Measurements from ENCODE around the gene FOXO1.

The FOXO1 gene

DNA sequence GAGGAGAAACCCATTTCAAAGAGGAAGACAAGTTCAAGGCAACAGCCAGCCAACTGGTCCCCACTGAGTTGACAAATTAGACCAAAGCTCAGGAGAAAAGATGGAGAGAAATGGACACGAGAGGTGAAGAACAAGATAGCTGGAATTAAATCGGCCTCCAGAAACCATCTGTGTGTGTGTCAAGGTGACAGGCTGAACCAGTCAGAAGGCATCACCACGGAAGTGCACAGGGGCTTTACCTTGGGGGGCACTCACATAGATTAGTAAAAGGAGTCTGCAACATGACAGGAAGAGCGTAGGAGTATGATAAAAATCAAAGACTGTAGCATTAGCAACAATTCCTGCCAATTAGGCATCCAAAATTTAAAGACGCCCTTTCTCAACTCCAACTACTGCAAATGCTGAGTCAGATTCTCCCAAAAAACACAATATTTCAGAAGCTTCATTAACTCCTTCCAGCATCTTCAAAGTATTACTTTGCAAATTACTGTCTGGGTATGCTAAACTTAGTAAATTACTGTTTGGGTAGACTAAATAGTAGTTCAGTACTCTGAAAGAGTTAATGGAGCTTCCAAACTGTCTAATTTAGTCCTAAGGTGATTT, 66.2 kb downstream of the FOXO1 start:
- no peak for DNase-seq

DNA sequence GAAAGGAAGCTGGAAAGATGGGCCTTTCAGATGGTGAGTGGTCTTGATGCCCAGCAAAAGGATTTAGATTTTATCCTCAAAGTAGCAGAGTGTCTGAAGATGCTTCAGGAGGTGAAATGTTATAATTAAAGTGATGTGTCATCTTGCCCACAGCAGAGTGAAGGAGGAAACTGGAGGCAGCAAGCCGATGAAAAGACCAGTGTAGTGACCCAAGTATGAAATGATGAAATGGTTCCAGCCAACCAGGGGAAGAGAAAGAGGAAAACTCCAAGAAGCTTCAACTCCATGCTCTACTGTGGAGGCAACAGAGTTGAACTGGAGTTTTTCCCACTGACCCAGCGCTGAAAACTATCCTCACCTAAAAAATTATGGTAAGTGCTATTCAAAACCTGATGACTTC, 66.7 kb downstream of the FOXO1 start:
- no peak for DNase-seq

DNA sequence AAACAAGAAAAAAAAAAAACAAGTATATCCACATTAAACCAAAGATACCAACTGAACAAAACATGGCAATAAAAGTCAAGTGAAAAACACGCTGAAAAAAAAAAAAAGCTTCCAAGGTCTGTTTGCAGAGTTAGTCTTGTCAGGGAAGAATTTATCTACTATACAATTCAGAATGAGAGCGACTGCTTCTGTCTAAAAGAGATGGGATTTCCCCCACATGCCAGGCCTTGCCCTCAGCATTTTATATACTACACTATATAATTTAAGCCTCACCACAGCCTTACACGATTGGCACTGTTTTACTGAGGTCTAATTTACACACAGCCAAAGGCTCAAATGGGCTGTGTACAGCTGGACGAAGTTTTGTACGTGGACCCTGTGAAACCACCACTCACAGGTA, 67.3 kb downstream of the FOXO1 start:
- DNase-seq, result no peak

DNA sequence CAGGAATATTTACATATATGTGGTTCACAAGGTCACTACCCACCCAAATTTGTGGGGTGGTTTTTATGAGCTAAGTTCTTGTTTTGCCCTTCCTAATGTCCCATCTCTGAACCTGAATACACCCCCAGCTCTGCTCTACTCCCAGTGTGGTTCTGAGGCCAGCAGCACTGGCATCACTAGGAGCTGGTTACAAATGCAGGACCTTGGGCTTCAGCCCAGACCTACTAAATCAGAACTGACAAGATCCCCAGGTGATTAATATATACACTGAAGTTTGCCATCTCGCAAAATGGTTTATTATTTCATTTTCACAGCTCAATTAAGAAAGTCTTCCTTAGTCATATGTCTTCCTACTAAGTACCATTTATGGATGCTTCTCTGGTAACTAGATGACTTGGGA, 67.9 kb downstream of the FOXO1 start:
- DNase-seq, result no peak

DNA sequence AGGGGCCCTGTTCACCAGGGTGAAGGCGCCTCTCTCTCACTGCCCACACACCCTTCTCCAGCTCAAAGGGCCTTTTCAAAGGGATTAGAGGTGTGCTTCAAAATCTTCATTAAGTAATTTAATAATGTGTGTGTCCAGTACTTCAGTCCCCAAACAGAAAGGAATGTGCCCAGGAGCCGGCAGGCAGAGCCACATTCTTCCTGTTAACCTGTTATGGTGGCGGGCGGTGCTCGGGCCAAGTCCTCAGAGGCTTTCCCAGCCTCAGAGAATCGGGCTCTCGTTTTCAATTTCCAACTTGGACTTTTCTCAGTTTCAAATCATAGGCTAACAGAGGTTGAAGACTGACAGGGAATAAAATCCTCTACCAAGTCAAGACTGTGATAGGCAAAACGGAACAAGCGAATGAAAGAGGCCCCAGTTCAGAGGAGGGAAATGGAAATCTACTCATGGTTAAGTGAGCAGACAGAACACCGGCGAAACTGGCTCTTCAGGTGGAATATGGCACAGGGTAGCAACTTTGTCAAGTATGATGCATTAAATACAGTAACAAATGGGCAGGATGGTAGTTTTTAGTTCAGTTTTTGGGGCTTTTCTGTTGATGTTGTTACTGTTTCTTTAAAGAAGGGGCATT, 68.6 kb downstream of the FOXO1 start:
- DNase-seq, result no peak

DNA sequence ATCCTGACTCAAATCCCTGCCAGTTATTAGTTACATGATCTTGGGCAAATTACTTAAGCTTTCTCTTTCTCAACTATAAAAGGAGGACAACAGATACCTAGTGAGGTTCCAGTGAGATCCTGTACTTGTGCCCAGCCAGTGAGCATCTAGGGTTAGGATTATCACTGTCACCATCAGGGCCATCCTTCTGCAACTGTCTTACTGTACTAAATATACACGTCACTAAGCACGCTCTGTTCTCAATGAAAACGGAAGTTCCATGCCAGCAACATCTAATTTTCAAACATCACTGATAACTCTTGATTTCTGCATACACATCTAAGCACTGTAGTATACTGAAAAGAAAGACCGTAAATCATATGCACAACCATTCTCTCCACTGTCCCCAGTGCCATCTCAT, 70.0 kb downstream of the FOXO1 start:
- no peak for DNase-seq

DNA sequence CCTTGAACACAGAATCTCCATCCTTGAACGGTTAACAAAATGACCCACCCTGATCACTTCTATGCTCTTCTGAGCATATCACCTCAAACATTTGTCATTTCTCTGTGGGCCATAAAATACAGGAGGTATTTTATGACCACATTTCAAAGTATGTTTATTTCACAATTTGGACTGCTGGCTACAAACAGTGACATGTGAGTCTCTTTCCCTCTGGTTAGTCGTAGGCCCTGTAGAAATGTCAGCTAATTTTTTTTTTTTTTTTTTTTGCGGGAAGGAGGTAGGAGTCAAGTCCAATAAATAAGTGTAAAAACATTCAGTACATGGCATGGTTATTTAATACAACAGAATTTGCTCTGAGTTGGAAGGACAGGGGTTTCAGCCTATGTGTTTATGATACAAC, 70.7 kb downstream of the FOXO1 start:
- no peak for DNase-seq

DNA sequence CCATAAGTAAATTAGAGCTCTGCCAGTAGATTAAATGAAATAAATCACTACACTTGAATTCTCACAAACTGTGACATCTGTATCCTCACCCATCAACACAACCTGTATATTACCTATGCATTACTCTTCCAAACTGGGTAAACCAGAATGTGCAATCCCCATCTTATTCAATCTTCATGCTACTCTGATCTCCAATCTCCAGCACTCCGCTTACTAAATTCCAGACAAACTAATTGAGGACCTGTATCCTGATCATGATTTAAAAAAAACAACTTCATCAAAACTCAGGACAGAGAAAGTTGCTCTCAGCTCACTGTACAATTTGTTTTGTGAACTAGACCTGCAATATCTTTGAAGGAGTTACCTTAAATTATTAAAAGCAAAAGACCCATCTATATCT, 74.4 kb downstream of the FOXO1 start:
- no peak for DNase-seq

DNA sequence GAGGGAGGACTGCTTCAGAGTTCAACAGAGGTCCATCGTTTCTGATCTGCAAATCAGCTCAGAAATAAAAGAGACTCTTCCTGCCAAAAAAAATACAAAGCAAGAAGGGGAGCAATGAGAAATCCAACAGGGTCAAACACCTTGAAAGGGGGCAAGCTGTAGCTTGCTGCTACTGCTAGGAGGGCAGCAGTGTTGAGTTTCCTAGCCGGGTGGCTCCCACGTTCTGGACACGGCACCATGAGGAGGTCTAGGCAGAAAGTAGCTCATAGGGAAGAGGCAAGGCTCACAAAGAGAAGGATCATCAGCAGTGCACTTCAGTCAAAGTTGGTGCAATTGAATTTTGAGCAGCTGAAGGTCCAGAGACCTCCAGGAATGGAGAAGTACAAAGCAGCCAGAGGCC, 75.3 kb downstream of the FOXO1 start:
- no peak for DNase-seq

DNA sequence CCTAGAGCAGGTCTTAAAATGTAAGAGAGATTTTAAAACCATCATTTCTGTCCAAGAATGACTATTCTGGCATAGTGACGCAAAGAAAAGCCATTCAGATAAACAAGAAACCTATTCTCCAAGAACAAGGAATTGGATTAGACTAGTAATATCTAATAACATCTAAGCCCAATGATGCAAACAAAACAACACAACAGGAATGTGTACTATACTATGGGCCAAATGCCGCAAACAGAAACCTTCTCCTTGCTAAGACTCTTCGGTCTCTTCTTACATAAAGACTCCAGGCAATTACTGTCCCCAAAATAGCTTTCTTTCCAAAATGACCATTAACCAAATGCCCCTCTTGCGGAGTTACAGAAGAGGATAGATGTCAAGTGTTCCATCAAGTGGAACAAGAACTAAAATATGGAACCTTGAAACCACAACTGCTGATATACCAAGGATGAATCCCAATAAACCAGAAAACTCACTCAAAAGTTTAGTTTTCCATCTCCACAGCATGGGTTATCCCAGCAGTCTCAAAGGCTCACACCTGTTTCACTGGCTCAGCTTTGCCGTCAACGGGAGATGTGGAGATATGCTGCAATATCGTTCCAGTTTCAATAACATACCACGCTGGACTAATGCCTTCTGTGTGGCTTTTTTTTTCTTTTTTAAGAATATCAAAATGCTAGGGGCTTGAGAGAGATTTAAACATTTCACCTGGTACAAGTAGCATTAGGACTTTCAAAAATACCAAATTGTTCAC, 76.2 kb downstream of the FOXO1 start:
- DNase-seq, result no peak

DNA sequence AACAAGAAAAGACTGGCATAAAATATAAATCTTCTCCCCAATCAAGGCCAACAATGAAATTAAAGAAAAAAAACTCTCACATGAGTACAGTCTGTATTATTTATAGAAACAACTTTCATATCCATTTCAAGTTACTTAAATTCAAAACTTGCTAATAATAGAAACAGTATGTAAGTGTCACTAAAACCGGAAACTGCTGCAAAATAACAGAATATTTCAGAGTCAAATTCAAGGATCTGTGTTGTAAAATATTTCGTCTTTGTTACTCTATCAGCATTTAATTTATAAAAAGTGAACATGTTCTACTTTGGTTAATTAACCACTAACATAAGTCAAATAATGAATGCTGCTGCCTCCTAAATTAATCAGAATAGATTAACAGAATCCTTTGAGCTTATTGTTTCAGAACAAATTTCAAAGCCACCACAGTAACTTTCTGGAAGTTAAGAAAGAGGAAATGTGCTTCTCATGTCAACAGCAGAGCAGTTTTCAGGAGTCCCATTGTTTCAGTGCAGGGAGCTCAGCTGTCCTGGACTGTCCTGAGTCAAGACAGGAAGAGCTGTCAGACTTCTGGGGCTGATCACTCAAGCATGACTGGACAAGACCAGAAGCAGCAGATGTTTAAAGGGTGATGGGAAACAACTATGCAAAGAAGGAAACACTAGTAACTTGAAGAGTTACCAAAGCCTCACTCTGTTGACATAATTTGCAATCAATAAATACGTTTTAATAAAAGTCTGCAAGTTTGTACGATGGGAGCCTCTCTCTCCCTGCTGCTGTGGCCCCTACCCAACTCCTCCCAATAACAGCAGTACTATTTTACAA, 76.9 kb downstream of the FOXO1 start:
- DNase-seq, result no peak

DNA sequence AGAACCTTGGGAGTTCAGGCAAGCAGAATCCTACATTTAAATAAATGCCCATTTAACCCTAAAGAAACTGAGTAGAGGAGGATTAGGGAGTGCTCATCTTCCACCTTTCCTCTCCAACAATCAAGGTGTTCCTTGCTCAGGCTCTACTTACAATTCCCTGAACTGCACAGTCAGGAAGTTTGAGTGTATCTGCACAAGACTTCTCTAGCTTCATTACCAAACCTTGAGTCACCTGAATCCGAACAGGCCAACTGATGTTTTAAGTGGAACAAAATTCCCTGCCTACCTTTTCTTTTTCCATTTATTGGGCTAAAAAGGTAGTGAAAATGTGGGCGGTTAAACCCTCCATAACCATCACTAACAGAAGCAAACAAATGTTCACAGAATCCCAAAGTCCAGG, 78.3 kb downstream of the FOXO1 start:
- no peak for DNase-seq

DNA sequence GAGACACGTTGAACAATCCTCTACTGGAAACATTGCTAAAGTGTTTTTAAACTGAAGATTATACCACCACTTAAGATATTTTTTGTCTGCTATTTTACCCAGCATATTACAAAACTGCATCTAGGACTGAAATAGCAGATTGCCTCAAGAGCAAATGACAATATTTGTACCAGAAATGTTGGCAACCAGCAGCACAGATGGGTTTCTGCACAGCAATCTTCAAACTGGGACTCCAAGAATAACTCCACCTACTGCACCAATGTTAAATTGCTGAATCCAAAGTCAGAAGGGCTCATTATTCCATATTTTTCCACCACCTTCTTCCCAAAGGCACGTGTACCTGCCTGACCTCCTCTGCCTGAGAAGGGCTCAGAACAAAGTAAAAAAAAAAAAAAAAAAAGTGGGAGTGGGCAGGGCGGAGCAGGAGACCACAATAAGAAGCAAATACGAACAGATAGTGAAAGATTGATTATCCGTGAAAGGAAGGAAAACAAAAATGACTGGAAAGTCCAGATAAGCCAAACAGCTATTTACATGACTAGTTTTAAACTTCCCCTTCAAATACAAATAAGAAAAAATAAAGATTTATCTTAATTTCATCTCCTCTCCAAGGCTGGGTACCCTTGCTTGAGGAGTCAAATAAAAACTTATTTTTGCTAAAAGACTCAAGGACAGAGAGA, 79.4 kb downstream of the FOXO1 start:
- DNase-seq, result no peak

DNA sequence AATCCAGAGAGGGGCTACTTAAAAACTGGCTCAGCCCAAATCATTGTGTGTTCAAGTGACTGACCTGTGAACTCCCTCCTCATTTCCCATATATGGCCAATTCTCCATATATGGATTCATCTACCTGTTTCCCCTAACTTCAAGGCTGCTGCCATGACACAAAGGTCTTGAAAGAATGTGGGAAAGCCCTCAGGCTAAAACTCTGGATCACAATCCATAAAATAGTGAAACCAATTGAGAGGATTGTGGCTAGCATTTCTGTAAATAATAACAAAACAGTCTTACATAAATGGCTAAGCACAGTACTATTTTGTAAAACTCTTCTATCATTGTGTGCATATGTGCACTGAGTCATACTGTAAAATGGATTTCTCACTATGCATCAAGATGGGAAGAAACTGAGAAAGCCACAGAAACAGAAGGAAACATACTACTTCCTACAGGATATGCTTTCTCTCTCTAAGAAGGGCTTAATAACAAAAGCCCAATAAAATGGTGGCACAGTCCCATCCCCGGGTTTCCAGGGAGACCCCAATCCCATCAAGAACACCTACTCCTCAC, 80.5 kb downstream of the FOXO1 start:
- no peak for DNase-seq

DNA sequence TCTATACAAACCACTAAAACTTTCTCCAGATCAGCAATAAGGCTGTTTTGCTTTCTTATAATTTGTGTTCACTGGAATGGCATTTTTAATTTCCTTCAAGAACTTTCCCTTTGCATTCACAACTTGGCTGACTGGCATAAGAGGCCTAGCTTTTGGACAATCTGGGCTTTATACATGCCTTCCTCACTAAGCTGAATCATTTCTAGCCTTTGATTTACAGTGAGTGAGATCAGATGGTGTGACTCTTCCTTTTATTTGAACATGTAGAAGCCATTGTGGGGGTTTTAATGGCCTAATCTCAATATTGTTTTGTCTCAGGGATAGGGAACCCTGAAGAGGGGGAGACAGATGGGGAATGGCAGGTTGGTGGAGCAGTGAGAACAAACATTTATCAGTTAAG, 82.7 kb downstream of the FOXO1 start:
- DNase-seq, result no peak

DNA sequence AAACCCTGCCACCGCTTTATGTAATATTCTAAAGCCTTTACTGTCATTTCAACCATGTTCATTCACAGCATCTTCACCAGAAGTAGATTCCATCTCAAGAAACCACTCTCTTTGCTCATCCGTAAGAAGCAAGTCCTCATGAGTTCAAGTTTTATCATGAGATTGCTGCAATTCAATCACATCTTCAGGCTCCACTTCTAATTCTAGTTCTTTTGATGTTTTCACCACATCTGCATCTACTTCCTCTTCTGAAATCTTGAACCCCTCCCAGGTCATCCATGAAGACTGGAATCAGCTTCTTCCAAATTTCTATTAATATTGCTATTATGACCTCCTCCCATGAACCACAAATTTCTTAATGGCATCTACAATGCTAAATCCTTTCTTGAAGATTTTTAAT, 83.9 kb downstream of the FOXO1 start:
- DNase-seq, result no peak

DNA sequence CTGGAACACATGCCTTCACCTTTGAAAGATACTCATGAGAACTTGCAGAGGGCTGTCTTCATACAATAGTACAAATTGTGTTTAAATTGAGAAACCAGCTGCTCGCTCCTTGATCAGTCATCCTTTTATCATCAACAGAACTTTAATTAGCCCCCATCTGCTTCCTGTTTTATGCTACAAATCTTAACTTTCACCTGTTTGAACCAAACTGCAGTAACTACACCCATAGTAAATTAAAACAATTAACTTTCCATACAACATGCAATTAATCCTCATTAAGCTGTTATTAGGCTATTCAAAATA, 85.2 kb downstream of the FOXO1 start:
- no peak for DNase-seq

DNA sequence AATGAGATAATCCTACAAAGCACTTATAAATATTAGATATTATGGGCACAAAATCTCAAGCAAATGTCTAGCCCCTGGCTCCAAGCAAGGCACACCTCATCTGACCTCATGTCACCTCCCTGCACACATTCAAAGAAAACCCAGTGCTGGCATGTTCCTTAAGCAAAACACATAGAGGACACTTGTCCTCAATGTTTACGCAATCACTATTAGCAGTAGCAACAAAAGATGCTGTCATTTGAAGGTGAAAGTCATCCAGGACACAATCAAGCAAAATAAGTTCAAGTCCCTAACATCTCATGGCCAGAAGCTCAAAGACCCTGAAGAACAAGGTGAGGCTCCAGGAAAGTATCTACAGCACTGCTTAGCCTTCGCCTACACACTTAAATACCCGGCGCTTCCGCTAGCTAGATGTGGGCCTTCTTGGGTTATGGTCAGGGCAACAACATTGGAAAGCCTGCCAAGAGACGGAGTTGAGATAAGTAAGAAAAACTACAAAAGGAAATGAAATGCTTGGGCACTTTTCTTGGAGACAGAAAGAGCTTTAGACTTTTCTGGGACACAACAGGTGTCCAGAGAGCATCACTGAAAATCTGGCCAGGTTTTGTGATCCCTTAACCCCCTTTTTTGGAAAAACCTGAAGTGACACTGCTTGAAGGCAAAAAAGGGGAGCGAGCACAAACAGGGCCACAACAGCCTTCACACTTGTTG, 85.7 kb downstream of the FOXO1 start:
- no peak for DNase-seq

DNA sequence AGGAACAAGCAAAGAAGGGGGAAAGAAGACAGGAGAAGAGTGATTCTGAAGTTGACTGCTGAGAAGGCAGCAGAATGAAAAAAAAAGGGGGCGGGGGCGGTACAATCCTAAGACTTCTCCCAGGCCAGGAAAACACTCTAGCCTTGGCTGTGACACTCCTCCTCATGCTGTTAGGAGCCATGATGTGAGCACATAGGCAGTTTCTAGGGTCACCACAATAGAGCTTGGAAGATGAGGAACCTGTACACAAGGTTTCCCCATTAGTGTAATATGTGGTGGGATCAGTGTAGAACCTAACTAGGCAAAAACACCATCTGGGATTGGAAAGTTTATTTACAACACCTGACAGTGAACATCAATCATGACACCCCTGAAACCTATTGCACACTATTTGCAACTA, 86.9 kb downstream of the FOXO1 start:
- DNase-seq, result no peak

DNA sequence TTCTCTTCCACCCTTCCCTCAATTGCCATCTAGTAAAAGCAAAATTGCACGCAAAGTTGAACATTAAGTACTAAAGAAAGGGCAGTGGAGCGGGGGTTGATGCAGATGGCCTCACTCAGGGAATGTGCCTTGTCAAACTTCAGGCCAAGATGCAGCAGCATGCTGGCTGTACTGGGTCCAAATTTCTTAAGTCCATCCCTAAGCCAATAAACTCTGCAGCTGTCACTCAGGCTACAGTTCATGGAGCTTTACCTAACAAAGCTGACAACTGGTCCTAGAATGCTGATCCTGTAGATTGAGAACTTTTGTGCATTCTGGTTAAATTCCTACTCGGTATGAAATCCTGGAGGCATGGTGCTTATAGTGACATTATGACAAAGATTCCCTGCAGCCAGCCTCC, 88.4 kb downstream of the FOXO1 start:
- no peak for DNase-seq

DNA sequence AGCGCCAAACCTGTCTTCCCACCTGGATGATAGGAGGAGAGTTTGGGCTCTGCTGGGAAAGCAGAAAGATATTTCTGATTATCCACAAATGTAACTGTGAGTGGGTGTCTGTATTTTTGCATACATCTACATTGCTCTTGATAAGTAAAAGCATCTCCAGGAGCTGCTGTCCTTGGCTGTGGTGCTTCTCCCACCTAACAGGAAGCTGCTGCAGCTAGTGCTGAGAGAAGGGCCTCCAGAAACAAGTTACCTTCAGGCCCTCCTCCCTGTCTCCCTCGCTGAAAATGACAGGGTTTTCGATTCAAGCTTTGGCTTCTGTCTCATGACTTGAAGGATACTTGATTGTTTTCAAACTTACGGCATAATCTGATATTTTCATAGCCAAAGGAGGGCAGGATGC, 90.1 kb downstream of the FOXO1 start:
- DNase-seq, result no peak

DNA sequence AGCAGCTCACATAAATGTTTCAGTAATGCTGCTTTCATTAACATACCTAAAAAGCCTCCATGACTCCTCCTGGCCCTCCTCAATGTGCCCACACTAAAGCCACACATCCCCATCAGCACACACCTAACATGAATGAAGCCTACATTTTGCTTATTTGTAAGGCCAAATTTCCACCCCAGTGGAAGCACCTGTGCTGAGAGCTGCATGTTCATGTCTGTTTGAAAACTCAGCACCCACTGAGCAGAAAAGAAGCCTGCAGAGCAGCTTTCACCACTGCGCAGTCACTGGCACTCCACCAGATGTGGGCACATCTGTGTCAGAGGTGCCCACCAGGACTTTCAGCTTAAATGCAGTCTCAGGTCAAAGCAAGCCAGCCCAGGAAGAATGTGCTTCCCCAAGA, 93.5 kb downstream of the FOXO1 start:
- DNase-seq, result no peak

Data from stimulated activated CD8-positive, alpha-beta memory T cell treated with anti-CD3 and anti-CD28 coated beads, Interleukin-4, amount 100 ng/mL, for 48 hours (primary cell).